Neural cell (in vitro differentiated cells): ENCODE measurements around the gene PTGER1. TPM values are rescaled to one million over a fixed set of nuclear protein-coding genes. Genes with fewer than 3 reads are reported as not detected.

Source experiments
- H2AFZ ChIP-seq: fragments of 200-600, 300-800 bp; sonication (generic), shearing (Covaris generic); 2 replicates; pipeline ENCODE4 v1.6.0; 2014; ENCODE audit warnings: low read depth, mild to moderate bottlenecking, antibody characterized with exemption, low read length, moderate library complexity
- H3F3A ChIP-seq: fragments of 200-600 bp; shearing (Covaris generic); 2 replicates; pipeline ENCODE4 v1.6.1; 2016; ENCODE audit warnings: mild to moderate bottlenecking, moderate library complexity, mixed read lengths, antibody characterized with exemption, low read length; ENCODE audit not compliant: insufficient read depth, poor library complexity, severe bottlenecking
- H3K27ac ChIP-seq: fragments of 200-600, 300-800 bp; sonication (generic), shearing (Covaris generic); 2 replicates; pipeline ENCODE4 v1.5.1; 2014; ENCODE audit warnings: mild to moderate bottlenecking, low read length, moderate library complexity
- H3K27me3 ChIP-seq: fragments of 300-800, 200-600 bp; sonication (generic), shearing (Covaris generic); 2 replicates; pipeline ENCODE4 v1.6.0; 2014; ENCODE audit warnings: mild to moderate bottlenecking, low read depth, low read length, moderate library complexity; ENCODE audit not compliant: insufficient read depth
- H3K36me3 ChIP-seq: fragments of 300-800, 200-600 bp; sonication (generic), shearing (Covaris generic); 2 replicates; pipeline ENCODE4 v1.5.1; 2014; ENCODE audit warnings: mild to moderate bottlenecking, antibody characterized with exemption, low read length, moderate library complexity; ENCODE audit not compliant: insufficient read depth
- H3K4me2 ChIP-seq: fragments of 300-800, 200-600 bp; sonication (generic), shearing (Covaris generic); 2 replicates; pipeline ENCODE4 v1.6.0; 2014; ENCODE audit warnings: mild to moderate bottlenecking, low read length
- H3K4me3 ChIP-seq: fragments of 300-800, 200-600 bp; sonication (generic), shearing (Covaris generic); 2 replicates; pipeline ENCODE4 v1.5.1; 2014; ENCODE audit warnings: mild to moderate bottlenecking, low read length, moderate library complexity
- H3K79me2 ChIP-seq: fragments of 200-600 bp; shearing (Covaris generic); replicated peaks from 2 replicates; pipeline ENCODE4 v1.6.0; 2014; ENCODE audit warnings: mild to moderate bottlenecking, low read length, moderate library complexity; ENCODE audit not compliant: insufficient read depth
- H3K9ac ChIP-seq: fragments of 300-800, 200-600 bp; sonication (generic), shearing (Covaris generic); 2 replicates; pipeline ENCODE4 v1.6.1; 2016; ENCODE audit warnings: mild to moderate bottlenecking, low read length, mixed read lengths
- H3K9me2 ChIP-seq: fragments of 200-600 bp; shearing (Covaris generic); 2 replicates; pipeline ENCODE4 v1.6.1; 2016; ENCODE audit warnings: mild to moderate bottlenecking, low read length, mixed read lengths; ENCODE audit not compliant: insufficient read depth
- H3K9me3 ChIP-seq: fragments of 200-600, 300-800 bp; sonication (generic), shearing (Covaris generic); 2 replicates; pipeline ENCODE4 v1.6.1; 2016; ENCODE audit warnings: mild to moderate bottlenecking, mixed run types, low read length, moderate library complexity, mixed read lengths
- H4K20me1 ChIP-seq: fragments of 200-600 bp; shearing (Covaris generic); 2 replicates; pipeline ENCODE4 v1.6.1; 2016; ENCODE audit warnings: mild to moderate bottlenecking, mixed run types; ENCODE audit not compliant: insufficient read depth
- CTCF ChIP-seq: fragments of 450-650 bp; IDR thresholded peaks from 2 replicates; pipeline ENCODE4 v1.5.1; 2014; ENCODE audit warnings: antibody characterized with exemption, mild to moderate bottlenecking, moderate library complexity; ENCODE audit not compliant: poor library complexity, severe bottlenecking
- EP300 ChIP-seq: fragments of 450-650 bp; conservative IDR thresholded peaks from 2 replicates; pipeline ENCODE4 v1.6.1; 2014; ENCODE audit warnings: antibody characterized with exemption, mild to moderate bottlenecking, moderate library complexity; ENCODE audit not compliant: poor library complexity, severe bottlenecking
- EZH2 ChIP-seq: fragments of 200-600, 300-800 bp; shearing (Covaris generic), sonication (generic); IDR thresholded peaks from 2 replicates; pipeline ENCODE4 v1.6.1; 2014; ENCODE audit warnings: antibody characterized with exemption, low read length, borderline replicate concordance, mild to moderate bottlenecking; ENCODE audit not compliant: insufficient read depth, poor library complexity, severe bottlenecking
- MXI1 ChIP-seq: fragments of 450-650 bp; conservative IDR thresholded peaks from 2 replicates; pipeline ENCODE4 v1.6.1; 2014; ENCODE audit warnings: antibody characterized with exemption, mild to moderate bottlenecking; ENCODE audit not compliant: poor library complexity, severe bottlenecking
- POLR2AphosphoS5 ChIP-seq: IDR thresholded peaks from 2 replicates; pipeline ENCODE4 v1.6.1; 2012
- RAD21 ChIP-seq: fragments of 450-650 bp; conservative IDR thresholded peaks from 2 replicates; pipeline ENCODE4 v1.6.1; 2014; ENCODE audit warnings: antibody characterized with exemption, mild to moderate bottlenecking, moderate library complexity
- SMC3 ChIP-seq: fragments of 450-650 bp; conservative IDR thresholded peaks from 2 replicates; pipeline ENCODE4 v1.6.1; 2014; ENCODE audit warnings: antibody characterized with exemption, mild to moderate bottlenecking, moderate library complexity; ENCODE audit not compliant: poor library complexity
- TAF1 ChIP-seq: IDR thresholded peaks from 2 replicates; pipeline ENCODE4 v1.6.1; 2012; ENCODE audit warnings: low read depth
- polyA plus RNA-seq: library from polyadenylated mRNA; depleted of rRNA; stranded (reverse); fragments of >200 nt; gene quantifications from 2 replicates; pipeline ENCODE4 v1.2.3, GENCODE V29; 2014
- TF ChIP-seq, protein P1 (sequence below): IDR thresholded peaks from 2 replicates; pipeline ENCODE4 v1.6.1; 2012; ENCODE audit warnings: borderline replicate concordance

The PTGER1 gene
- polyA plus RNA-seq, 1 donor from 2014 or later = not detected

- no peaks in the 10 kb centered on the region for H3K9me2 ChIP-seq
- no peaks in the 10 kb centered on the region for H3K27me3 ChIP-seq
- H3K36me3 ChIP-seq = no peaks in the 10 kb centered on the region
- H3K9me3 ChIP-seq = no peaks in the 10 kb centered on the region
- H3K79me2 ChIP-seq = no peaks in the 10 kb centered on the region
- no peak for TF ChIP-seq EP300
- peak; percentile 82 for TF ChIP-seq CTCF
- no peak for TF ChIP-seq EZH2
- TF ChIP-seq, protein P1, sequence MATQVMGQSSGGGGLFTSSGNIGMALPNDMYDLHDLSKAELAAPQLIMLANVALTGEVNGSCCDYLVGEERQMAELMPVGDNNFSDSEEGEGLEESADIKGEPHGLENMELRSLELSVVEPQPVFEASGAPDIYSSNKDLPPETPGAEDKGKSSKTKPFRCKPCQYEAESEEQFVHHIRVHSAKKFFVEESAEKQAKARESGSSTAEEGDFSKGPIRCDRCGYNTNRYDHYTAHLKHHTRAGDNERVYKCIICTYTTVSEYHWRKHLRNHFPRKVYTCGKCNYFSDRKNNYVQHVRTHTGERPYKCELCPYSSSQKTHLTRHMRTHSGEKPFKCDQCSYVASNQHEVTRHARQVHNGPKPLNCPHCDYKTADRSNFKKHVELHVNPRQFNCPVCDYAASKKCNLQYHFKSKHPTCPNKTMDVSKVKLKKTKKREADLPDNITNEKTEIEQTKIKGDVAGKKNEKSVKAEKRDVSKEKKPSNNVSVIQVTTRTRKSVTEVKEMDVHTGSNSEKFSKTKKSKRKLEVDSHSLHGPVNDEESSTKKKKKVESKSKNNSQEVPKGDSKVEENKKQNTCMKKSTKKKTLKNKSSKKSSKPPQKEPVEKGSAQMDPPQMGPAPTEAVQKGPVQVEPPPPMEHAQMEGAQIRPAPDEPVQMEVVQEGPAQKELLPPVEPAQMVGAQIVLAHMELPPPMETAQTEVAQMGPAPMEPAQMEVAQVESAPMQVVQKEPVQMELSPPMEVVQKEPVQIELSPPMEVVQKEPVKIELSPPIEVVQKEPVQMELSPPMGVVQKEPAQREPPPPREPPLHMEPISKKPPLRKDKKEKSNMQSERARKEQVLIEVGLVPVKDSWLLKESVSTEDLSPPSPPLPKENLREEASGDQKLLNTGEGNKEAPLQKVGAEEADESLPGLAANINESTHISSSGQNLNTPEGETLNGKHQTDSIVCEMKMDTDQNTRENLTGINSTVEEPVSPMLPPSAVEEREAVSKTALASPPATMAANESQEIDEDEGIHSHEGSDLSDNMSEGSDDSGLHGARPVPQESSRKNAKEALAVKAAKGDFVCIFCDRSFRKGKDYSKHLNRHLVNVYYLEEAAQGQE = no peak
- TF ChIP-seq SMC3 = peak; percentile 75
- no peak for TF ChIP-seq POLR2AphosphoS5
- no peak for TF ChIP-seq TAF1
- TF ChIP-seq MXI1 = peak; percentile 17
- TF ChIP-seq RAD21 = peak; percentile 66
- H4K20me1 ChIP-seq = no peaks in the 10 kb centered on the region
- H2AFZ ChIP-seq = no peak overlapping the region
- H3K4me3 ChIP-seq = no peak overlapping the region
- H3F3A ChIP-seq = no peaks in the 10 kb centered on the region
- no peak overlapping the region for H3K27ac ChIP-seq
- no peak overlapping the region for H3K9ac ChIP-seq
- H3K4me2 ChIP-seq = no peak overlapping the region
Measured at GRCh38 chr19:14479975-14480699, 5.0 kb upstream of the PTGER1 start.

GRCh38 chr19:14479309-14479974, 4.3 kb upstream of the PTGER1 start:
- Histone ChIP-seq H2AFZ (no peak overlapping the region), H4K20me1 (no peaks in the 10 kb centered on the region), H3K79me2 (no peaks in the 10 kb centered on the region), H3F3A (no peaks in the 10 kb centered on the region), H3K9me2 (no peaks in the 10 kb centered on the region), H3K9me3 (no peaks in the 10 kb centered on the region), H3K27ac (no peak overlapping the region), H3K4me3 (no peak overlapping the region), H3K36me3 (no peaks in the 10 kb centered on the region), H3K27me3 (no peaks in the 10 kb centered on the region), H3K4me2 (no peak overlapping the region), H3K9ac (no peak overlapping the region)
- TF ChIP-seq POLR2AphosphoS5 = no peak
- no peak for TF ChIP-seq SMC3
- no peak for TF ChIP-seq TAF1
- no peak for TF ChIP-seq CTCF
